GM10266 (cell line): ENCODE data around the gene ZGPAT.
"Not testable (repeated sequence)": the region's sequence is repeated elsewhere in the genome, so short reads cannot be mapped to it uniquely, and the experiment has no call there.

ENCODE experiments used
- DNase-seq: peaks from one replicate; pipeline ENCODE4 v3.0.0; 2012; ENCODE audit errors: extremely low spot score
- CTCF ChIP-seq: IDR thresholded peaks from 2 replicates; pipeline ENCODE4 v1.5.1; 2012; ENCODE audit warnings: mild to moderate bottlenecking, low read depth; ENCODE audit not compliant: control insufficient read depth, insufficient read depth; ENCODE audit errors: missing control alignments

Gene ZGPAT

GRCh38 chr20:63707558-63708300 is at the start of gene ZGPAT, which contains the start of gene ARFRP1:
Gene ZGPAT, plus strand, starts transcription at chr20:63708039. Its CDS starts 542 bp downstream, at chr20:63708581.
Gene ARFRP1, minus strand, starts transcription at chr20:63707976. Its CDS starts 885 bp downstream, at chr20:63707091.
- TF ChIP-seq CTCF = no peak
- peak; percentile 96 for DNase-seq

- TF ChIP-seq CTCF = no peak
- no peak for DNase-seq
Observed at GRCh38 chr20:63658749-63659187, 49.1 kb upstream of the ZGPAT start.

- DNase-seq = no peak
- no peak for TF ChIP-seq CTCF
Observed at GRCh38 chr20:63659370-63659769, 48.5 kb upstream of the ZGPAT start.

GRCh38 chr20:63660174-63660573 is 47.7 kb upstream of the ZGPAT start:
- DNase-seq = not testable (repeated sequence)

- DNase-seq = no peak
- TF ChIP-seq CTCF = no peak
Observed at GRCh38 chr20:63660622-63661021, 47.2 kb upstream of the ZGPAT start.

- DNase-seq = no peak
- no peak for TF ChIP-seq CTCF
Observed at GRCh38 chr20:63661108-63661507, 46.7 kb upstream of the ZGPAT start.

GRCh38 chr20:63661959-63662812 is 45.7 kb upstream of the ZGPAT start:
- no peak for TF ChIP-seq CTCF
- no peak for DNase-seq
